NCI-H187 treated with DMSO at 0.1 percent for 48 hours (cell line): Measurements from ENCODE around the gene WDR27.

Experiments used
- DNase-seq: peaks from one replicate; lab custom pipeline; 2025; lab: John Stamatoyannopoulos, UW

WDR27 gene

GRCh38 chr6:169592558-169592957, 109.3 kb downstream of the WDR27 start:
- DNase-seq = no peak

- no peak for DNase-seq
Observed at GRCh38 chr6:169591616-169592015, 110.2 kb downstream of the WDR27 start.

- DNase-seq = no peak
Observed at GRCh38 chr6:169590376-169590939, 111.4 kb downstream of the WDR27 start.

GRCh38 chr6:169589699-169590257, 112.1 kb downstream of the WDR27 start:
- DNase-seq = no peak

GRCh38 chr6:169589293-169589692, 112.5 kb downstream of the WDR27 start:
- peak; percentile 9 for DNase-seq

GRCh38 chr6:169587975-169588374, 113.9 kb downstream of the WDR27 start:
- no peak for DNase-seq

- DNase-seq = no peak
Observed at GRCh38 chr6:169583886-169584541, 117.8 kb downstream of the WDR27 start.

- no peak for DNase-seq
Observed at GRCh38 chr6:169579407-169580111, 122.3 kb downstream of the WDR27 start.

GRCh38 chr6:169577974-169578373, 123.9 kb downstream of the WDR27 start:
- DNase-seq = no peak

GRCh38 chr6:169577236-169577635, 124.6 kb downstream of the WDR27 start:
- DNase-seq = no peak

- DNase-seq = no peak
Observed at GRCh38 chr6:169575821-169576220, 126.0 kb downstream of the WDR27 start.

GRCh38 chr6:169575365-169575764, 126.5 kb downstream of the WDR27 start:
- no peak for DNase-seq

- DNase-seq = no peak
Observed at GRCh38 chr6:169574420-169574819, 127.4 kb downstream of the WDR27 start.

- DNase-seq = no peak
Observed at GRCh38 chr6:169573883-169574282, 127.9 kb downstream of the WDR27 start.

GRCh38 chr6:169571123-169571962, 130.5 kb downstream of the WDR27 start:
- DNase-seq = no peak

- no peak for DNase-seq
Observed at GRCh38 chr6:169568314-169569087, 133.3 kb downstream of the WDR27 start.

- DNase-seq = no peak
Observed at GRCh38 chr6:169567819-169568218, 134.0 kb downstream of the WDR27 start.

- no peak for DNase-seq
Observed at GRCh38 chr6:169566961-169567750, 134.7 kb downstream of the WDR27 start.

GRCh38 chr6:169566319-169566718, 135.5 kb downstream of the WDR27 start:
- no peak for DNase-seq

GRCh38 chr6:169564453-169565240, 137.2 kb downstream of the WDR27 start:
- DNase-seq = no peak
